SK-N-MC (cell line): ENCODE data around the gene OTX1.
A peak's percentile ranks its signal among the peaks of the same experiment; 100 is the strongest.

Experiments
- DNase-seq: peaks from one replicate; pipeline ENCODE4 v3.0.0-alpha.2; 2011; ENCODE audit warnings: low read depth, low spot score
- H3K27ac ChIP-seq: fragments of 200-600 bp; sonication (generic); 2 replicates; pipeline ENCODE4 v1.5.1; 2016; ENCODE audit warnings: mixed run types
- H3K36me3 ChIP-seq: fragments of 200-600 bp; sonication (generic); 2 replicates; pipeline ENCODE4 v1.6.1; 2017; ENCODE audit warnings: antibody characterized with exemption, low read length, mixed read lengths; ENCODE audit not compliant: insufficient read depth
- H3K4me3 ChIP-seq: fragments of 200-600 bp; sonication (generic); 2 replicates; pipeline ENCODE4 v1.5.1; 2016
- H3K9ac ChIP-seq: fragments of 200-600 bp; sonication (generic); 2 replicates; pipeline ENCODE4 v1.8.0; 2017; ENCODE audit warnings: mixed run types, mixed read lengths; ENCODE audit not compliant: insufficient read length
- H3K9me3 ChIP-seq: fragments of 200-600 bp; sonication (generic); 2 replicates; pipeline ENCODE4 v1.6.1; 2017; ENCODE audit warnings: low read depth, mild to moderate bottlenecking, antibody characterized with exemption, low read length, moderate library complexity, mixed read lengths
- EZH2 ChIP-seq: fragments of 200-600 bp; sonication (generic); IDR thresholded peaks from one replicate; pipeline ENCODE4 v1.6.1; 2017; ENCODE audit warnings: antibody characterized with exemption
- FOXP2 ChIP-seq: optimal IDR thresholded peaks from 2 replicates; pipeline ENCODE3; 2011; ENCODE audit warnings: mild to moderate bottlenecking, moderate library complexity; ENCODE audit not compliant: insufficient read depth; ENCODE audit errors: extremely low read length, control extremely low read depth
- POLR2AphosphoS5 ChIP-seq: IDR thresholded peaks from 2 replicates; pipeline ENCODE4 v1.6.1; 2012; ENCODE audit warnings: mild to moderate bottlenecking, low read depth, low read length, borderline replicate concordance

The OTX1 gene

GRCh38 chr2:63038034-63038433, 12.6 kb upstream of the OTX1 start:
- DNase-seq = no peak
- no peaks in the 10 kb centered on the region for H3K36me3 ChIP-seq
- no peak overlapping the region for H3K27ac ChIP-seq
- no peak overlapping the region for H3K9ac ChIP-seq
- H3K9me3 ChIP-seq = no peaks in the 10 kb centered on the region
- H3K4me3 ChIP-seq = no peak overlapping the region
- no peak for TF ChIP-seq FOXP2
- TF ChIP-seq POLR2AphosphoS5 = no peak
- TF ChIP-seq EZH2 = no peak

- H3K27ac ChIP-seq = peak overlapping the region; percentile 32; the same call in 1 of the 2 replicates
- H3K9me3 ChIP-seq = no peaks in the 10 kb centered on the region
- no peak for TF ChIP-seq EZH2
- TF ChIP-seq FOXP2 = no peak
- TF ChIP-seq POLR2AphosphoS5 = no peak
- no peak overlapping the region for H3K9ac ChIP-seq
- no peak for DNase-seq
- no peaks in the 10 kb centered on the region for H3K36me3 ChIP-seq
- no peak overlapping the region for H3K4me3 ChIP-seq
These were observed 10.0 kb upstream of the OTX1 start for GRCh38 chr2:63040586-63040985.

GRCh38 chr2:63041592-63041991, 9.0 kb upstream of the OTX1 start:
- no peak overlapping the region for H3K4me3 ChIP-seq
- H3K9ac ChIP-seq = no peak overlapping the region
- no peaks in the 10 kb centered on the region for H3K9me3 ChIP-seq
- H3K27ac ChIP-seq = peak overlapping the region; percentile 43
- DNase-seq = no peak
- TF ChIP-seq FOXP2 (no peak), POLR2AphosphoS5 (no peak), EZH2 (no peak)
- H3K36me3 ChIP-seq = no peaks in the 10 kb centered on the region

GRCh38 chr2:63044362-63045327, 6.0 kb upstream of the OTX1 start:
- H3K4me3 ChIP-seq = no peak overlapping the region

GRCh38 chr2:63046552-63046951, 4.1 kb upstream of the OTX1 start:
- no peak overlapping the region for H3K4me3 ChIP-seq
- no peak overlapping the region for H3K9ac ChIP-seq
- H3K36me3 ChIP-seq = no peaks in the 10 kb centered on the region

More at GRCh38 chr2:63044362-63045327, 6.0 kb upstream of the OTX1 start:
- H3K9me3 ChIP-seq = no peaks in the 10 kb centered on the region
- no peak overlapping the region for H3K9ac ChIP-seq
- DNase-seq = no peak
- H3K36me3 ChIP-seq = no peaks in the 10 kb centered on the region
- TF ChIP-seq FOXP2 (no peak), EZH2 (no peak), POLR2AphosphoS5 (no peak)
- H3K27ac ChIP-seq = no peak overlapping the region

GRCh38 chr2:63046961-63047320, 3.7 kb upstream of the OTX1 start:
- DNase-seq = no peak
- no peaks in the 10 kb centered on the region for H3K36me3 ChIP-seq
- no peak for TF ChIP-seq POLR2AphosphoS5
- TF ChIP-seq FOXP2 = no peak
- H3K9ac ChIP-seq = no peak overlapping the region
- H3K27ac ChIP-seq = peak overlapping the region; percentile 43
- H3K4me3 ChIP-seq = no peak overlapping the region
- no peaks in the 10 kb centered on the region for H3K9me3 ChIP-seq

More at GRCh38 chr2:63046552-63046951, 4.1 kb upstream of the OTX1 start:
- DNase-seq = no peak
- Histone ChIP-seq H3K27ac (peak overlapping the region; percentile 43; the same call in 1 of the 2 replicates), H3K9me3 (no peaks in the 10 kb centered on the region)
- TF ChIP-seq FOXP2 (no peak), EZH2 (no peak), POLR2AphosphoS5 (no peak)

GRCh38 chr2:63047321-63048279, 3.0 kb upstream of the OTX1 start:
- DNase-seq = no peak
- no peaks in the 10 kb centered on the region for H3K9me3 ChIP-seq
- peak overlapping the region; percentile 43; the same call in 1 of the 2 replicates for H3K27ac ChIP-seq
- H3K4me3 ChIP-seq = no peak overlapping the region
- TF ChIP-seq FOXP2 (no peak), EZH2 (no peak), POLR2AphosphoS5 (no peak)
- H3K36me3 ChIP-seq = no peaks in the 10 kb centered on the region; the same call in 1 of the 2 replicates
- H3K9ac ChIP-seq = no peak overlapping the region

GRCh38 chr2:63048367-63049171, 2.1 kb upstream of the OTX1 start:
- DNase-seq = no peak
- TF ChIP-seq POLR2AphosphoS5 = no peak
- TF ChIP-seq EZH2 = no peak
- no peak for TF ChIP-seq FOXP2
- H3K27ac ChIP-seq = no peak overlapping the region
- no peak overlapping the region for H3K9ac ChIP-seq
- H3K4me3 ChIP-seq = peak overlapping the region; percentile 92; the same call in 1 of the 2 replicates
- H3K9me3 ChIP-seq = no peaks in the 10 kb centered on the region
- H3K36me3 ChIP-seq = peaks cover 5% of the 10 kb centered on the region; the same call in 1 of the 2 replicates
